NCI-H2171 (cell line): ENCODE measurements around the gene GRB2.
"Not testable (repeated sequence)": the region's sequence is repeated elsewhere in the genome, so short reads cannot be mapped to it uniquely, and the experiment has no call there.

Experiments
- DNase-seq: peaks from one replicate; lab custom pipeline; 2025; lab: John Stamatoyannopoulos, UW

Gene GRB2

GRCh38 chr17:75318211-75318610 is 87.3 kb downstream of the GRB2 start:
- no peak for DNase-seq

GRCh38 chr17:75317671-75318070 is 87.8 kb downstream of the GRB2 start:
- DNase-seq: no peak

- DNase-seq: no peak
These were observed 89.2 kb downstream of the GRB2 start for GRCh38 chr17:75316253-75316652.

GRCh38 chr17:75315541-75316243 is 89.8 kb downstream of the GRB2 start:
- no peak for DNase-seq

- DNase-seq: no peak
These were observed 91.4 kb downstream of the GRB2 start for GRCh38 chr17:75313941-75314551.

GRCh38 chr17:75308732-75309629 is 96.5 kb downstream of the GRB2 start:
- no peak for DNase-seq

GRCh38 chr17:75307957-75308731 is 97.3 kb downstream of the GRB2 start:
- no peak for DNase-seq

- DNase-seq: no peak
These were observed 103.8 kb downstream of the GRB2 start for GRCh38 chr17:75301502-75302206.

GRCh38 chr17:75301049-75301448 is 104.4 kb downstream of the GRB2 start:
- no peak for DNase-seq

GRCh38 chr17:75300280-75300679 is 105.2 kb downstream of the GRB2 start:
- no peak for DNase-seq

- DNase-seq: no peak
These were observed 110.0 kb downstream of the GRB2 start for GRCh38 chr17:75295201-75296158.

GRCh38 chr17:75292810-75293448 is 112.5 kb downstream of the GRB2 start:
- DNase-seq: not testable (repeated sequence)

GRCh38 chr17:75289832-75290337 is 115.6 kb downstream of the GRB2 start:
- DNase-seq: no peak

- peak; percentile 96 for DNase-seq
These were observed 116.2 kb downstream of the GRB2 start, which contains the start of gene SLC25A19 for GRCh38 chr17:75289115-75289831. TSS of gene SLC25A19 (minus strand) at chr17:75289433. CDS start at chr17:75286764, 2,669 bp downstream.

GRCh38 chr17:75288770-75289114 is 116.7 kb downstream of the GRB2 start:
- peak; percentile 76 for DNase-seq

GRCh38 chr17:75288359-75288758 is 117.1 kb downstream of the GRB2 start:
- DNase-seq: no peak

GRCh38 chr17:75287221-75287620 is 118.3 kb downstream of the GRB2 start:
- DNase-seq: no peak

- DNase-seq: no peak
These were observed 120.4 kb downstream of the GRB2 start for GRCh38 chr17:75285123-75285522.

- not testable (repeated sequence) for DNase-seq
These were observed 125.3 kb downstream of the GRB2 start for GRCh38 chr17:75280189-75280588.
